GM18870 (cell line): ENCODE results near the gene SFXN5.

Source experiments
- ATAC-seq: cut with Tn5 transposase; IDR thresholded peaks from one replicate; pipeline ENCODE4 v1.9.1; 2021; ENCODE audit warnings: moderate library complexity; ENCODE audit not compliant: unreplicated experiment

SFXN5 gene

DNA sequence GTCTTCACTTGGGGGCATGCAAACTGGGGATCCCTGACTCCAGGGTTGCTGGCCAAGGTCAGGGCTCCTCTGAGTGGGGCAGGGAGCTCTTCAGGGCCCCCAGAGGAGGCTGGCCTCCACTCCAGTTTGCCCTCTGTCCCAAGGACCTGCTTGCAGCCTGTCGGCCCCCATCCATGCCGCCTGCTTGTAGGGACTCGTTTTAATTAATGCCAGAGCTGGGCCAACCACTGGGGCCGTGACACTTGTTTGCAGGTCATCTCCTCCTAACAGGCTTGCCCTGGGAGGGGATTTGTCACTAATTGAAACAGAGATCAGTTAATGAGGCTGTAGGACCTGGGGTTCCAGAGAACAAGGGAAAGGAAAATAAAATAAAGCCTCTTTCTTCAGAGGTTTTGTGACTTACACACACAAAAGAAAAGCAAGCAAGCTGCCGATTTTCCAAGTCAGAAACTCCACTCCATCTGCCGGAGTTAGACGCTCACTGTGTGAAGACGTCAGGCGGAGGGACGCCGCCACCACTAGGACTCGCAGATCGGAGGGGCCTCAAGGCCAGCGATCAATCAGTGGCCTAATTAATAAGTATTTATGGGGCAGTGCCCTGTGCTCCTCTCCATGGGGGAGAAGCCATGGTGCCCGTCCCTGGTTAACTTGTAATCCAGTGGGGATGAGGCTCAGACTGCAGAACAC, 75.9 kb downstream of the SFXN5 start:
- no peak for ATAC-seq

DNA sequence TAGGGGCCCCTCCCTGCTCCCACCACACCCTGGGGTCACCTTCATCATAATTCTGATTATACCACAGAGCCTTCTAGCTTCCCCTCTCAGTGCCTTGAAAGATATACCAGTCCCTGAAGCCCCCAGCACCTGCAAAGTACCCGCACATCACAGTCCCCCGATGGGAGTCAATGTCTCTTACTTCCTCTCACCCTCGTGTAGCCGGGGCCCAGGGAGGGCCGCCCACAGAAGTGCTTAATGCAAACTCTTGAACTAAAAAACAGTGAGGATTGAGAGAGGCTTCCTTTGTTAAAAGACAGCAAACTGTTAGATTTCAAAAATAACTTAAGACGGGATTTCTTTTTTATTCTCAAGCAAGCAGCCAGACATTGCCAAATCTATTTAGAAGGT, 76.5 kb downstream of the SFXN5 start:
- ATAC-seq, result no peak

GRCh38 chr2:72994282-72994990, 77.1 kb downstream of the SFXN5 start:
- ATAC-seq, result no peak

- no peak for ATAC-seq
Measured at GRCh38 chr2:72993933-72994280, 77.6 kb downstream of the SFXN5 start.

DNA sequence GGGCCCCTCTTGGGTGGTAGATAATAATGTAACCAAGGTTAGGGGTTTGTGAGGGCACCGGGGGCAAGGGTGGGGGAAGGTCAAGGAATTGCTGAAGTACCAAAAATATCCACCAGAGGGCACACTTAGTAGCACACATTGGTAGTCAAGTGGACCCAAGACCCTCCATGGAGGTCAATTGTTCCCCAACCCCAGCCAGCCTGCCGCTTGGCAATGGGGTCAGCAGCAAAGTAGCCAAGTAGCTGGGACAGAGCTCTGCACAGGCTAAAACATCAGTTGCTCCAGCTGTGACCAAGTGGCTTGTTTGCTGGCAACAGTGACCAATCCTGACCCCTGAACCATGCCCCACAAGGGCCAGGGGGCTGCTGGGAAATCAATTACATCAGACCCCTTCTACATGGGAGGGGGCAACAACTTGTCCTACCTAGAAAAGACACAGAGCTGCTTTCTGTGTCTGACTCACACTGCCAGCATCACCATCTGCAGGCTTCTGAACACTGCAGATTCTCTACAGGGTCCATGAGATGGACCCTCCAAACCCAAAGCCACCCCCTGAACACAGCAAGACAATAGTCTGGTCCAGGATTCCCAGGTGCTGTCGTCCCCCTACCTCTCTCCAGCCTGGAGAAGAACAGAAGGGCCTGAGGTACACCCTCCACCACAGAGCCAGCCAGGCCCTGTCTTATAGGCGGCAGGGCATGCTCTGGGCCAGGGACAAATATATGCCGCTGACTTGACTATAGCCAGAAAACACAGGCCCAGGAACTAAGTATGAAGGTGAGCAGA, 78.2 kb downstream of the SFXN5 start:
- ATAC-seq, result no peak

DNA sequence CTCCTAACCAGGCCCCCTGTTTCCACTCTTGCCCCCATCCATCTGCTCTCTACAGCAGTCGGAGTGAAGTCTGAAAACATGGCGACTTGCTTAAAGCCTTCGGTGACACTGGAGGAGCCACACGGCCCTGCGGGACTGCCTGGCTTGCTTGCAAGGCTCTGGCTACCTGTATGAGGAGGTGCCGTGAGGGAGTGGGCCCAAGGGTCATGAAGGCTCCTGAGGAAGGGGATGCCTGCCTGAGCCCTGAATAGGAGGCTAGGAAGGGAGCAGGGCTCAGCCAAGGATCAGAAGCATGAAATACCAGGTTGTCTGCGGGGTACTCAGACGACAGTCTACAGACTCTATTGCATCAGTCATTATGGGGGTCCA, 78.8 kb downstream of the SFXN5 start:
- ATAC-seq, result no peak

DNA sequence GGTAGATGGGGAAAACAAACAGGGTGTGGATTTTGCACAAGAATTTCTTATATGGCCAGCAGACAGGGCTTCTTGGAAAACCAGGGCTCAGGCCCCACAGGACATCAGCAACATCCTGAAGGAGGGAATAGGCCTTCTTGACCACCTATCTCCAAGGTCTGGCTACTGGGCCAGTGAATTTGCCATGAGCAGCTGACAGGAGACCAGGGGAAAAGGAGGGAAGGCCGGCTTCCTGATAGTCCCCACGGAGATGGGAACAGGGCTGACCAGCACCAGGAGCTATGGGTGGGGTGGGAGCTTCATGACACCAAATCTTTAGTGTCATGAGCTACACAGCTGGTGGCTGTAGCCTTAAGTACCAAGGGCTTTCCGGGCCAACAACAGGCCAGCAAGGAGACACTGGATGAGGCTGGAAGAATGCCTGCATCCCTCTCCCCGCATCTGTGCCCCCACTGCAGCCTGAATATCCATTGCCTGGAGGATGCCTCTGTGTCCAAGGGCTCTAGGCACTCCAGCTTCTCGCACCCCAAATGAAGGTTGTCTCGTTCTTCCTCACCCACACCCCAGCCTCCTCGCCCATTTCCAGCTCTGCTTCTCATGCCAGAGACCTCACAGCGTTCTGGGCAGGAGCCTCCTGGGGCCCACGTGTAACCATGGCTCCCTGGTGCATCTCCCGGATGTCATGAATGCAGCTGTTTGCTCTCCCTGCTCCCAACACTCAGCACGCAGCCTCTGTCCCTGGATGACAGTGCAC, 79.4 kb downstream of the SFXN5 start:
- ATAC-seq, result no peak

DNA sequence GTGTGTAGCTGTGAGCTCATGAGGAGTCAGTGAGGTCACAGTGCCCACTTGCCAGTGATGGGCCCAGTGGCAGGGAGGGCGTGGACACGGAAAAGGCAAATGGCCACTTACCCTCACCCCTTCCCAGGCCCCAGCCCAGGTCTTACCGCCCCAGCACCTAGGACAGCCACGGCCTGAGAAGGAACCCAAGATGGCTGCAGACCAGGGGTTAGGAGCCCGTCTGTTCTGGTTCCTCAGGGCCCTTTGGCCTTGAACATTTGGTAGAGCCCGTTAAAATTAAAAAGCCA, 80.1 kb downstream of the SFXN5 start:
- ATAC-seq, result no peak

- no peak for ATAC-seq
Measured at GRCh38 chr2:72990695-72991438, 80.6 kb downstream of the SFXN5 start.

DNA sequence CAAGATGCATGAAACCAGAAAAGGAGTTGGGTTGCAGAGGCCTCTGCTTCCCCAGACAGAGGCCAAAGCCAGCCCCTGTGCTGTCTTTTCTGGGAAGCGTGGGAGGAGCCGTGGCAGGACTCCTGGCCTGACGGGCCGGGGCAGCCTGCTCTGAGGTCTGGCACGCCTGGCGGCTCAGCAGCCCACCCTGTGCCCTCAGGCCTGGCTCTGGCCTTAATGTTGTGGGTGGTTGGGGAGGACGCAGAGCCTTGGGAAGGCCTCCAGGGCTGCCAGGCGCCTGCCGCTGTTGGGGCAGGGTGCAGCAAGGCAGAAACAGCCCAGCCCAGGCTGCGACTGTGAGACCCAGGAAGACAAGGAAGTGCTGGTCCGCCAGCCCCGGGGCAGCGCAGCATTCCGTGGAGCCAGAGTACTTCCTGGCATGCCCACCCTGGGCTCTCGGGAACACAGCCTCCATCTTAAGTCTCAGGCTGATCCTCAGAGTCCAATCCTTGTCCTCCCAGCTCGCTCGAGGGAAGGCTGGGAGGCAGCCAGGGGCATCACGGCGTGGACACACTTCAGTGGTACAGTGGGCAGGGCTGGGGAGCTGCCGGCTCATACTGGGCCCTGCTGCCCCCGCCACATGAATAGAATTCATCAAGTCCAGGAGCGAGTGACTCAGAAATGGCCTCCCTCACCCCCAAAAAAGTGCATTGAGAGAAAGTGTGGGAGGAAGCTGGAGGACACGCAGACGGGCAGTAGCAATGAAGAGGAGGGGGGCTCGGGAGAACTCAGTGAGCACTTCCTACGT, 81.5 kb downstream of the SFXN5 start:
- ATAC-seq, result no peak

DNA sequence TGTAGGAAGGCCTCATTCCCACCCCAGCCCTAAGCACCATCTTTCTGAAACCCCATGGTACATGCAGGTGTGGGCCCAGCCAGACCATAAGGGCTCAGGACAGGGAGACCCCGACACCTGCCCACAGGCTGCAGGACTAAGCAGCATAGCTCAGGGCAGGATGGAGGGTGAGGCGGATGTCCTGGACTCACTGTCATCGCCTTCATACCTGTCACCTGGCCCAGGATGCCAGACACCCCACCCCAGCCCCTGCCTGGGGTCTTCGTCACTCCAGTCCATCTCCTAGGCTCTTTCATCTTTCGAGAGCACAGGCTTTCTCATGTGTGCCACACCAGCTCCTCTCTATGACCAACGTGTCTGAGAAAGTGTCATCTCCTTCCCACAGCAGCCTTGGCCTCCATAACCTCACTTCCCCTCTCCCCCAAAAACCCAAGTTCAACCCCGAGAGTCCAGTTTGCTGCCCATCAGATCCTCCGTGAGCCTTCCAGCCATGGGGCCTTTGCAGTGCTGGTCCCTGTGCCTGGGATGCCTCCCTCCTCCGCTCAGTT, 82.7 kb downstream of the SFXN5 start:
- no peak for ATAC-seq

DNA sequence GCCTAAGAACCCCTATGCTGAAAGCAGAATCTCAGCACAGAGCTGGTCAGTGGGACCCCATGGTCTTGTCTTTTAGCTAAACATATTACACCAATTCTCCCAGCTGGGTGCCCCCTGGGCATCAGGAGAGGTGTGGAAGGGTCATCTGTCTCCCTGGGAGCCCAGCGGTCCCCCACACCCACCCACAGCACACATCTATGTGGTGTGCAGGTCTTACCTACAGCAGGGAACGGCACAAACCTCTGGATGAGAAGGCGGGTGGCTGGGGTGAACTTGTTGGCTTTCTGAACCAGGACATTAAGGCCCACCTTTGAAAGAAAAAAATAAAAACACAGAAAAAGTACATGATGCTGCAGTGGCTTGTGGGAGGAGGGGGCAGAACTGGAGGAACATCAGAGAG, 83.5 kb downstream of the SFXN5 start:
- ATAC-seq, result no peak

DNA sequence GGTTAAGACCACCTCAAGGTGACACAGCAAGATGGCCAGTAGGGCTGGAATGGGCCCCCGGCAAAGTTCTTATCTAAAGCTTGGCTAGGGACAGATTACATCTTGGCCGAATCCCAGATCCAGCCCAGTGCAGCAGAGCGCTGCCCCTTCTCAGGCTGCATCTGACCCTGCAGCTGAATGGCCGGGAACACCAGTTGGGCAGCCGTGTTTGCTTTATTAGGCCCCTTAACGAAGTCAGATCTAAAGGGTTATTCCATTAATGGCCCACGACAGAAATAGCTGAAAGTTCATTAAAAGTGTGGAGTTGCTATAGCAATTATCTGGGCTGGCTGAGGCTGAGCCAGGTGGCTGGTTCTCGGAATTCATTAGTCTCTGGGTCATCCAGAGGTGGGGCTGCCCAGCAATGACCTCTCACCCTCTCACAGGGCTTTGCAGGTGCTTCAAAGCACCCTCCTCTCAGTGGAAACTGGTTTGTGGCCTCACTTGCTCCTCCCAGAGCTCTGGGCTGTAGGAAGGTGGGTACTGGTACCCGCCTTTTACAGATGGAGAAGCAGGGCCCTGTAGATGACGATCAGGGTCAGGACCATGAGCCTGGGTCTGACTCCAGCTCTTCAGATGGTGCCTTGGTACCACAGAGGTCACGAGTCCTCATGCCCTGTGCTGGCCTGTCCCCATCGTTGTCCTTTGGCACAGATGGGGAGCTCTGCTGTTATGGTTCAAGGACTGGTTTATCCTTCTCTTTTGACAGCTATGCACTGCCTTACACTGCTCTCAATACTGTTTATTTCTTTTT, 85.4 kb downstream of the SFXN5 start:
- ATAC-seq, result no peak

DNA sequence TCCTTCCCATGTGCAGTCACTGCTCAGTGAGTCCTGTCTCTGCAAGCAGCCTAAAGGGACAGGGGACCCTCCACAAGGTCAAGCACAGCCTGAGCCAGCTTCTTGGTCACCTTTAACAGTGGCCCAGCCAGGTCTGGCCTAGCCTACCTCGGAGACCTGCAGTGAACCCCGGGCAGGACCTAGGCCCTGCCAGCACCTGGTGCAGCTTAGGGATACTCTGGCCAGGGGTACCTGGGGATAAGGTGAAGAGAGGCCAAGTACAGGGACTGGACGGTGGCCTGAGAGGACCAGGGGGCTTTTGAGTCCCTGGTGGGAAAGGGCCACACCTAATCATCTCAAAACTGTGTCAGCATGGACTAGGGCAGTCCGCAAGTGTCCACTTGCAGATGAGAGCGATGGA, 86.4 kb downstream of the SFXN5 start:
- ATAC-seq, result no peak

DNA sequence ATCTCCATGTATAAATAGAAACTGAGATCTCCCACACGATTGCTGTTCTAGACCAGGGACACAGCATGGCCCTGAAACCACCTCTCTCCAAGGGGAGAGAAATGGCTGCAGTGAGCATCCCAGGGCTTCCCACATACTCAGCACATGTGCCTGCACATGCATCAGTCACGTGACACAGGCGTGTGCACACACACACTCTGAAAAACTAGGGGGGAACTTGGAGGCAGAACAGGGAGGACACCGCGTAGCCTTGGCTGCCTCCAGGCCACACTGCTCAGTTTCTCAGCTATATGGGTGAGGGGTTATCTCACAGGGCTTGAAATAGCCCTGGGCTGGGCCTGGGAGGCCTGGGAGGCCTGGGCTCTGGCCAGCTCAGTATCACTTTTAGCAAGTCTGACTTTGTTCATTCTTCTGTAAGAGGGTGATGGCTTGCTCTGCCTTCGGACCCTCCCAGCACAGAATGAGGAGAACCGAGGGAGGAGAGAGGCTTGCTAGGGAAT, 87.3 kb downstream of the SFXN5 start:
- no peak for ATAC-seq

DNA sequence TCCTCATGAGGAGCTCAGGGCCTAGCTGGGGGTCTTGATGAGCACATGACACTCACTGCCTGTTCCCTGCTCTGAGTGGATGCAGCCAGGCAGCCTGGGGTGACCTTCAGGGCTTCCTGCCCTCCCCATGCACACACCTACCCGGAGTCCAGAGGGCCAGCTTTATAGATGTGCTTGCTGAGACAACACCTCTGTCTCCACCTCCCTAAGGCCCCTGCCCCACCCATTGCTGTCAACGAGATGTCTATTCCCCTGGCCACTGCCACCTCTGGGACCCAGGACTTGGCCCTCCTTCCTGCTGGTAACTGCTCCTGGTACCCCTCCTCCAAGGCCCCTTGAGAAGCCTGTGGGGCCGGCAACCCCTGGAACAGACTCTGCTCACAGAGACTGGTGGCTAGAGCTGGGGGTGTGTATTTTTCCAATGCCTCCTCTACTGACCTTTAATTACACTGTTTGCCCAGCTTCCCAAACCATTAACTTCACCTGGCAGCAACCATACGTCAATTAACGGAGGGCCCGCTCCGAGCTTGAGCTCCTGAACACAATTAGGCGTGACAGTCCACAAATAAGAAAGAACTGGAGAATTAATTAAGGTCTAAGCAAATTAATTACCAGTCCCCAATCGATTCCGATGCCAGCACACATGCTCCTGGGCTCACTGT, 87.9 kb downstream of the SFXN5 start:
- no peak for ATAC-seq

GRCh38 chr2:72982781-72983499, 88.6 kb downstream of the SFXN5 start:
- ATAC-seq, result no peak

- no peak for ATAC-seq
Measured at GRCh38 chr2:72982219-72982618, 89.3 kb downstream of the SFXN5 start.
